Smooth muscle cell of the brain vasculature (primary cell): Measurements from ENCODE around the gene SPINT1.

Source experiments
- DNase-seq: peaks from one replicate; pipeline ENCODE4 v3.0.0-alpha.2; 2012; ENCODE audit warnings: low read depth, low spot score

SPINT1 gene

GRCh38 chr15:40893019-40893670 lies 49.3 kb downstream of the SPINT1 start:
- DNase-seq = no peak

GRCh38 chr15:40893733-40894680 lies 50.2 kb downstream of the SPINT1 start, which contains the start of gene VPS18:
TSS of gene VPS18 (plus strand) at chr15:40894450. CDS start at chr15:40894769, 319 bp downstream.
- DNase-seq = peak; percentile 93

DNA sequence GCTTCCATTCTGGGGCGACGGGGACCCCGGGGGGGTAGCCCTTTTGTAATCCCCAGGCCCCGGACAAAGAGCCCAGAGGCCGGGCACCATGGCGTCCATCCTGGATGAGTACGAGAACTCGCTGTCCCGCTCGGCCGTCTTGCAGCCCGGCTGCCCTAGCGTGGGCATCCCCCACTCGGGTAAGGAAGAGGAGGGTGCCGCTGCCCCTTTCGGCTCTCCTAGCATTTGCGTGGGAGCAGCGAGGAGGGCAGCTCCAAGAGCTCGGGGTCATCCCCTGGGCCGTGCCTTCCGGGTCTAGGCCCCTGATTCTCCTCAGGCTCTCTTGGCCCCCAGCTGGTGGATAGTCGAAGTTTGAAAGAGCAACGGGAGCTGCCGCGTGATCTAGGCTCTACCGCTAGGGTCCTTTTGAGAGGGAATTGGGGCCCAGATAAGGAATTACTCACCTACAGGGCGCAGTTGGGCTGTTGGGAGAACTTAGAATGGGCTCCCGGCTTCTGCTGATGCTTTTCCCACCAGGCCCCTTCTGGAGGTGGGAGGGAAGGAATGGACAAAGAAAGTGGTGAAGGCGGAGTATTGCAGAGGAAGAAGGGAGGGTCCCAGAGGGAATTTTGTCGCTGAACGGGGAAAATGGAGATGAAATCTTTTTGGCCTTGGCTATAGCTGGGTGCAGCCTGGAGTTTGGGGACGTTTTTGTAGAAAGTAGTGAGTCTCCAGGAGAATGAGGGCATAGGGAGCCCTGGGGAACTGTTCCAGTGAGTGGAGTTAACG lies 51.0 kb downstream of the SPINT1 start:
- no peak for DNase-seq

- no peak for DNase-seq
Observed at GRCh38 chr15:40899536-40900207, 55.8 kb downstream of the SPINT1 start.

GRCh38 chr15:40900256-40901052 lies 56.6 kb downstream of the SPINT1 start:
- DNase-seq = no peak

- DNase-seq = no peak
Observed at GRCh38 chr15:40901053-40901443, 57.2 kb downstream of the SPINT1 start.

DNA sequence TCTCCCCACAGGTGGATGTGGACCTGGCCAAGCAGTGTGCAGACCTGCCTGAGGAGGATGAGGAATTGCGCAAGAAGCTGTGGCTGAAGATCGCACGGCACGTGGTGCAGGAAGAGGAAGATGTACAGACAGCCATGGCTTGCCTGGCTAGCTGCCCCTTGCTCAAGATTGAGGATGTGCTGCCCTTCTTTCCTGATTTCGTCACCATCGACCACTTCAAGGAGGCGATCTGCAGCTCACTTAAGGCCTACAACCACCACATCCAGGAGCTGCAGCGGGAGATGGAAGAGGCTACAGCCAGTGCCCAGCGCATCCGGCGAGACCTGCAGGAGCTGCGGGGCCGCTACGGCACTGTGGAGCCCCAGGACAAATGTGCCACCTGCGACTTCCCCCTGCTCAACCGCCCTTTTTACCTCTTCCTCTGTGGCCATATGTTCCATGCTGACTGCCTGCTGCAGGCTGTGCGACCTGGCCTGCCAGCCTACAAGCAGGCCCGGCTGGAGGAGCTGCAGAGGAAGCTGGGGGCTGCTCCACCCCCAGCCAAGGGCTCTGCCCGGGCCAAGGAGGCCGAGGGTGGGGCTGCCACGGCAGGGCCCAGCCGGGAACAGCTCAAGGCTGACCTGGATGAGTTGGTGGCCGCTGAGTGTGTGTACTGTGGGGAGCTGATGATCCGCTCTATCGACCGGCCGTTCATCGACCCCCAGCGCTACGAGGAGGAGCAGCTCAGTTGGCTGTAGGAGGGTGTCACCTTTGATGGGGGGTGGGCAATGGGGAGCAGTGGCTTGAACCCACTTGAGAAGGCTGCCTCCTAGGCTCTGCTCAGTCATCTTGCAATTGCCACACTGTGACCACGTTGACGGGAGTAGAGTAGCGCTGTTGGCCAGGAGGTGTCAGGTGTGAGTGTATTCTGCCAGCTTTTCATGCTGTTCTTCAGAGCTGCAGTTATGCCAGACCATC lies 59.0 kb downstream of the SPINT1 start:
- no peak for DNase-seq

DNA sequence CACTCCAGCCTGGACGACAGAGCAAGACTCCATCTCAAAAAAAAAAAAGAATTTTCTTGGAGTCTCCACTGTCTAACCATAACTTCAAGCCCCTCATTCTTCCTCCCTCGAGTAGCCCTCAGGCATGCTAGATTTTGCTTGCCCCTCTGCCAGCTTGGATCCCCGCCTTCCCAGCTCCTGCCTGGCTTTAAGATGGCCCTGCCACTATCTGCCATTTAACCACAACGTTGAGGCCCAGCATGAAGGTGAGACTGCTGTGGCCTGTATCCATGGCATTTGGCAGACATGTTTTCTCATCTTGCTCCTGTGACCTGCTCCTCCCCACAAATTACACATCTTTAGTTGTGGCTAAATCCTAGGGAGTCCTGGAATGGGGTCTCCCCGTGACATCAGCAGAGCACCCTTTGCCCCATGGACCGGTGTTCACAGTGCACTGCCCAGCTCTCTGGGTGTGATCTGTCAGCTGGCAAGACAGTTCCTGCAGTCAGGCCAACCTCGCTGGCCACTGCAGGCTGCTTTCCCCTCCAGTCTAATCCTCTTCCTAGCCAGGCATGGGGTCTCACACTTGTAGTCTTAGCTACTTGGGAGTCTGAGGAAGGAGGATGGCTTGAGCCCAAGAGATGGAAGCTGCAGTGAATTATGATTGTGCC lies 60.8 kb downstream of the SPINT1 start:
- DNase-seq = no peak

- peak; percentile 67 for DNase-seq
Observed at GRCh38 chr15:40906091-40906990, 62.5 kb downstream of the SPINT1 start.

- DNase-seq = no peak
Observed at GRCh38 chr15:40906991-40907802, 63.3 kb downstream of the SPINT1 start.
